Bronchial epithelial cell (primary cell): ENCODE data around the gene RRAS2. TPM values are rescaled to one million over a fixed set of nuclear protein-coding genes. Genes with fewer than 3 reads are reported as not detected.
A peak's percentile ranks its signal among the peaks of the same experiment; 100 is the strongest.

Experiments
- DNase-seq: peaks from one replicate; pipeline ENCODE4 v3.0.0-alpha.2; 2010; ENCODE audit warnings: low read depth
- FAIRE-seq: peaks from 2 replicates; lab custom pipeline; 2011; peaks lifted over from hg19 to GRCh38; lab: Jason Lieb, UNC
- H3K27me3 ChIP-seq: 2 replicates; pipeline ENCODE4 v1.5.1; 2011; ENCODE audit warnings: low read length; ENCODE audit not compliant: control insufficient read depth, insufficient read depth
- H3K36me3 ChIP-seq: 2 replicates; pipeline ENCODE4 v1.5.1; 2011; ENCODE audit warnings: low read length; ENCODE audit not compliant: control insufficient read depth, insufficient read depth
- H3K4me3 ChIP-seq: 2 replicates; pipeline ENCODE4 v1.5.1; 2011; ENCODE audit warnings: mild to moderate bottlenecking, low read depth, low read length, control low read depth
- total RNA-seq: library from RNA; depleted of rRNA; stranded (reverse); fragments of >200 nt; gene quantifications from 2 replicates; pipeline ENCODE4 v1.2.1, GENCODE V29; 2014
- TF ChIP-seq, protein P1 (sequence below): IDR thresholded peaks from 2 replicates; pipeline ENCODE4 v1.5.1; 2011; ENCODE audit warnings: mild to moderate bottlenecking, moderate library complexity, low read length, control low read depth, inconsistent platforms; ENCODE audit not compliant: insufficient read depth, severe bottlenecking

The RRAS2 gene
- total RNA-seq, 1 donor from 2014 or later = 235 TPM

DNA sequence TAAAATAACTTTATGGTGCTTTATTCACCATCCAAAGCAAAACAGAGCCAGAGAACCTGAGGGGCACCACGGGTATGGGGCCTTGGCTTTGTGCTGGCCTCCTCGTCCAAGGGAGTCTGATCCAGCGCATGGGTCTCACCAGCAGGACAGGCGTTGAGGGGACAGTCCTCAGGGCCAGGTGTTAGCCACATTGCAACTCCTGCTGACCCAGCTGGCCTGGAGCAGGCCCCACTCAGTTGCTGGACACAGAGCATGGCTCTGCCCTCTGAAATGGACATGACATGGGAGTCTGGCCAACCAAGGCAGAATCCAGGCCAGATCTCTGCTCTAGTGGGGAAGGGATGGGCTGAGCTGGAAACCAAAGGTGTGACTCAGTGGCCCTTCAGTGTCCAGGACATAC, 116.2 kb downstream of the RRAS2 start:
- H3K27me3 ChIP-seq = peaks cover 2% of the 10 kb centered on the region
- DNase-seq (no peak), FAIRE-seq (no peak)
- no peak overlapping the region for H3K4me3 ChIP-seq
- TF ChIP-seq, protein P1, sequence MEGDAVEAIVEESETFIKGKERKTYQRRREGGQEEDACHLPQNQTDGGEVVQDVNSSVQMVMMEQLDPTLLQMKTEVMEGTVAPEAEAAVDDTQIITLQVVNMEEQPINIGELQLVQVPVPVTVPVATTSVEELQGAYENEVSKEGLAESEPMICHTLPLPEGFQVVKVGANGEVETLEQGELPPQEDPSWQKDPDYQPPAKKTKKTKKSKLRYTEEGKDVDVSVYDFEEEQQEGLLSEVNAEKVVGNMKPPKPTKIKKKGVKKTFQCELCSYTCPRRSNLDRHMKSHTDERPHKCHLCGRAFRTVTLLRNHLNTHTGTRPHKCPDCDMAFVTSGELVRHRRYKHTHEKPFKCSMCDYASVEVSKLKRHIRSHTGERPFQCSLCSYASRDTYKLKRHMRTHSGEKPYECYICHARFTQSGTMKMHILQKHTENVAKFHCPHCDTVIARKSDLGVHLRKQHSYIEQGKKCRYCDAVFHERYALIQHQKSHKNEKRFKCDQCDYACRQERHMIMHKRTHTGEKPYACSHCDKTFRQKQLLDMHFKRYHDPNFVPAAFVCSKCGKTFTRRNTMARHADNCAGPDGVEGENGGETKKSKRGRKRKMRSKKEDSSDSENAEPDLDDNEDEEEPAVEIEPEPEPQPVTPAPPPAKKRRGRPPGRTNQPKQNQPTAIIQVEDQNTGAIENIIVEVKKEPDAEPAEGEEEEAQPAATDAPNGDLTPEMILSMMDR = no peak
- no peaks in the 10 kb centered on the region for H3K36me3 ChIP-seq

- Histone ChIP-seq H3K4me3 (no peak overlapping the region), H3K27me3 (peaks cover 2% of the 10 kb centered on the region), H3K36me3 (no peaks in the 10 kb centered on the region)
- DNase-seq = no peak
- TF ChIP-seq, protein P1 = no peak
- no peak for FAIRE-seq
Measured at GRCh38 chr11:14242187-14242586, 116.8 kb downstream of the RRAS2 start.

DNA sequence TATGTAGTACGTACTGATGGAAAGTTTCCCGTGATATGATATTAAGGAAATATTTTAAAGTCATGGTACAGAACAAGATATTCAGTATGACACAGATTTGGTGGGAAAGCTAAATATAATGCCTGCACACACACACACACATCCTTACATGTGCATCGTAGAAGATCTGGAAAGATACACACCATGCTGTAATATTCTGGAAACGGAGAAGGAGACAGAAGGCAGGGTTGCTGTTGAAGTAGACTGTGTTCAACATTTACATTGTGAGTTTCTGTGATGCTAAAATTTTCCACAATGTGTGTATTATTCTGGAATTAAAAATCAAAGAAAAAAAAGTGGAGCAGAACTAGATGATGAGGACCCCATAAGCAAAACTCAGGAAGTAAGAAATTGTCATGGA, 118.0 kb downstream of the RRAS2 start:
- Histone ChIP-seq H3K27me3 (peaks cover 2% of the 10 kb centered on the region), H3K36me3 (no peaks in the 10 kb centered on the region), H3K4me3 (no peak overlapping the region)
- TF ChIP-seq, protein P1 = no peak
- FAIRE-seq (no peak), DNase-seq (no peak)

- Histone ChIP-seq H3K36me3 (no peaks in the 10 kb centered on the region), H3K4me3 (no peak overlapping the region), H3K27me3 (peaks cover 2% of the 10 kb centered on the region)
- no peak for FAIRE-seq
- DNase-seq = no peak
- TF ChIP-seq, protein P1 = no peak
Measured at GRCh38 chr11:14240221-14240620, 118.8 kb downstream of the RRAS2 start.

DNA sequence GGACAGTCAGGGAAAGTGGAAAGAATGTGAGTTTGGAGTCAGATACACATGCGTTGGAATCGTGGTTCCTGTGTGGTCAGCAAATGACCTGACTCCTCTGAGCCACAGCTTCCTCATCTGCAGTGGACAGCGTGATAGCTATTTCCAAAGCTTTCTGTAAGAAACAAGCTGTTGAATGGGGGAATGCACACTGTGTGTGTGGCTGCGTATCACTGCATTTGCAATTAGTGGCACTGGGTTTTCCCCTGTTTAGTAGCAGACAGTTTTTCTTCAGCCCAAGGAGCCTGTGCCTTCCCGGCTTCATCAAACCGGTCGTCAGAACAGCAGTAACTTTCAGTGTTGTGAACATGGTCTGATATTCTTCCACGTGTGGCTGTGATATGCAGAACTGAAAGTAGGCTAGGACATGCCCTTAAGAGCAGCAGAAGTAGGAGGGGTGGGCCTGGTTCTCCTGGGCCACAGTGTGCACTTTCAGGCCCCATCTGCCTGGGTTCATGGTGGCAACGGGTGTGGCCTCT, 121.5 kb downstream of the RRAS2 start:
- peaks cover 2% of the 10 kb centered on the region for H3K27me3 ChIP-seq
- TF ChIP-seq, protein P1 = no peak
- H3K36me3 ChIP-seq = no peaks in the 10 kb centered on the region
- no peak overlapping the region for H3K4me3 ChIP-seq
- FAIRE-seq (peak; percentile 23), DNase-seq (no peak)

GRCh38 chr11:14235701-14236100, 123.3 kb downstream of the RRAS2 start:
- TF ChIP-seq, protein P1 = no peak
- H3K4me3 ChIP-seq = no peak overlapping the region
- peaks cover 2% of the 10 kb centered on the region for H3K27me3 ChIP-seq
- no peaks in the 10 kb centered on the region for H3K36me3 ChIP-seq
- FAIRE-seq (no peak), DNase-seq (no peak)
